HS-27A (cell line): ENCODE results near the gene GRB7.

Experiments used
- DNase-seq: peaks from one replicate; pipeline ENCODE4 v3.0.0-alpha.2; 2012; ENCODE audit warnings: low read depth, missing footprints

GRB7 gene

GRCh38 chr17:39772987-39773934, 35.5 kb downstream of the GRB7 start:
- DNase-seq: no peak

GRCh38 chr17:39774047-39774446, 36.3 kb downstream of the GRB7 start:
- DNase-seq: no peak

GRCh38 chr17:39775031-39775430, 37.3 kb downstream of the GRB7 start:
- no peak for DNase-seq

- no peak for DNase-seq
These were observed 38.5 kb downstream of the GRB7 start for GRCh38 chr17:39776252-39776651.

- no peak for DNase-seq
These were observed 40.0 kb downstream of the GRB7 start for GRCh38 chr17:39777534-39778365.

- DNase-seq: no peak
These were observed 43.5 kb downstream of the GRB7 start for GRCh38 chr17:39781031-39781860.

- no peak for DNase-seq
These were observed 44.1 kb downstream of the GRB7 start for GRCh38 chr17:39781861-39782213.

- no peak for DNase-seq
These were observed 44.7 kb downstream of the GRB7 start for GRCh38 chr17:39782481-39782880.

GRCh38 chr17:39782980-39783379, 45.2 kb downstream of the GRB7 start:
- DNase-seq: no peak

GRCh38 chr17:39787041-39787440, 49.3 kb downstream of the GRB7 start:
- DNase-seq: no peak

- no peak for DNase-seq
These were observed 50.2 kb downstream of the GRB7 start for GRCh38 chr17:39787743-39788484.

GRCh38 chr17:39791111-39791992, 53.6 kb downstream of the GRB7 start:
- no peak for DNase-seq

GRCh38 chr17:39792526-39793221, 54.9 kb downstream of the GRB7 start:
- DNase-seq: no peak

- no peak for DNase-seq
These were observed 55.6 kb downstream of the GRB7 start for GRCh38 chr17:39793301-39793872.

- no peak for DNase-seq
These were observed 56.7 kb downstream of the GRB7 start for GRCh38 chr17:39794249-39794970.
